Adrenal gland (tissue), 12 donors: ENCODE measurements around the gene FOXP2. TPM values are rescaled to one million over a fixed set of nuclear protein-coding genes. Genes with fewer than 3 reads are reported as not detected.

Source experiments
- DNase-seq, 7 donors: peaks; one replicate each; pipeline ENCODE4 v3.0.0-alpha.2; 2019 to 2020
- H3K27ac ChIP-seq, 5 donors: fragments of 200-600 bp; sonication (generic) in 4 of 5; 1 replicate in 3 of 5; 2 replicates in 2 of 5; pipeline versions ENCODE4 v1.5.1 to v1.8.0; 2016 to 2020; ENCODE audit warnings: mild to moderate bottlenecking in 1 of 5
- H3K27me3 ChIP-seq: fragments of 200-600 bp; 2 replicates; pipeline ENCODE4 v1.8.0; 2021
- H3K36me3 ChIP-seq, 2 donors: fragments of 200-600 bp; replicated peaks in 1 of 2; 1 replicate in 1 of 2; 2 replicates in 1 of 2; pipeline versions ENCODE4 v1.5.1 to v1.8.0; 2018 to 2022
- H3K4me1 ChIP-seq, 2 donors: fragments of 200-600 bp; replicated peaks in 1 of 2; 1 replicate in 1 of 2; 2 replicates in 1 of 2; pipeline versions ENCODE4 v1.5.1 to v1.8.0; 2018 to 2021
- H3K4me3 ChIP-seq, 4 donors: fragments of 200-600 bp; sonication (generic) in 3 of 4; one replicate each; pipeline ENCODE4 v1.5.1; 2016 to 2018
- H3K9me3 ChIP-seq, 3 donors: fragments of 200-600 bp; sonication (generic) in 1 of 3; replicated peaks in 1 of 3; 1 replicate in 2 of 3; 2 replicates in 1 of 3; pipeline versions ENCODE4 v1.5.1 to v1.8.0; 2016 to 2021
- POLR2A ChIP-seq, 2 donors: fragments of 450-650 bp; IDR thresholded peaks; one replicate each; pipeline ENCODE4 v1.6.1; 2017; ENCODE audit warnings: antibody characterized with exemption in 2 of 2, mild to moderate bottlenecking in 2 of 2, moderate library complexity in 1 of 2
- WGBS, 4 donors: extraction: QIAGEN DNeasy Blood & Tissue Kit in 2 of 4; methylation state at CpG; one replicate each; pipeline versions ENCODE4 v1.1.5 to v1.1.7; 2013 to 2017; 5-methylcytosine and 5-hydroxymethylcytosine counted together
- intact Hi-C, 2 donors: fragments of 100-400 bp; cut with DNase I; formaldehyde crosslinking; loops; one replicate each; pipeline versions ENCODE4 v1.14.1 to v1.15.0; 2022 to 2023
- polyA plus RNA-seq, 3 donors: library from polyadenylated mRNA; stranded (reverse); fragments of 200-250 nt in 2 of 3; fragments of 350-450 nt in 1 of 3; fragmentation: Illumina TruSeq in 1 of 3; extraction: RNeasy Lipid Tissue Mini Kit (QIAGEN cat#74804) in 1 of 3; gene quantifications; one replicate each; pipeline ENCODE4 v1.2.3, GENCODE V29; 2013 to 2014
- total RNA-seq, 9 donors: library from RNA; depleted of rRNA in 4 of 9; stranded (reverse); fragments of >200 nt in 4 of 9; fragments of 120-200 nt in 1 of 9; fragmentation: NEBNext Ultra II Directional in 1 of 9; extraction: Animal tissue kit (Norgen Biotek cat#: 25700) in 1 of 9; gene quantifications; one replicate each; pipeline versions ENCODE4 v1.1.0 to v1.2.4, GENCODE V29; 2013 to 2023
- TF ChIP-seq, protein P1 (sequence below), 6 experiments: fragments of 450-650 bp in 4 of 6; fragments of 200-600 bp in 2 of 6; sonication (generic) in 1 of 6; IDR thresholded peaks; 1 replicate in 5 of 6; 2 replicates in 1 of 6; pipeline versions ENCODE4 v1.5.1 to v1.8.0; 2016 to 2021; ENCODE audit warnings: antibody characterized with exemption in 6 of 6, mild to moderate bottlenecking in 2 of 6, moderate library complexity in 1 of 6
- donor health status: healthy with polysubstance abuse.
- donor health status: Bipolar disorder and iron deficiency.
- donor health status: DM: yes; HTN: yes; CAD: no.
- donor health status: DM: no; HTN: no; CAD: no.
- donor health status: DM: no; HTN: no; CAD: no.
- donor health status: DM: yes; HTN: yes; CAD: no.

The FOXP2 gene
- total and polyA plus RNA-seq, 12 donors, result 1.1 to 14.5 (median 2.7) TPM

DNA sequence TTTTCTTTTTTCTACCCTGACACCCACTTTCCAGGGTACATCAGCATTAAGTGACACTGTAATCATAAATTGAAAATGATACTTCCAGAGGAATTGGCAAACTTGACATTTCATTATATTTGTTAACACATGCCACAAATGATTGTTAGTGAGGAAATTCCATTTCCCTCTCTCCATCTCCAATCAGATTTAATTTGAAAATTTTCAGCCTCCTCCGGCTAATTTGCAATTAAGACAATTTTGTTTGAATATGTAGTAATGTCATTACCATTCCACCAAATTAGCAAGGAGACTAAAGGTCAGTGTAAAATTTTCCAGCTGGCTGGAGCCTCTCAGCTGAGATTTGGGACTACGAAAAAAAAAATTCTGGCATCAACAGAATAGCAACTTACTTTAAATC lies 242.7 kb downstream of the FOXP2 start:
- no peak for DNase-seq

DNA sequence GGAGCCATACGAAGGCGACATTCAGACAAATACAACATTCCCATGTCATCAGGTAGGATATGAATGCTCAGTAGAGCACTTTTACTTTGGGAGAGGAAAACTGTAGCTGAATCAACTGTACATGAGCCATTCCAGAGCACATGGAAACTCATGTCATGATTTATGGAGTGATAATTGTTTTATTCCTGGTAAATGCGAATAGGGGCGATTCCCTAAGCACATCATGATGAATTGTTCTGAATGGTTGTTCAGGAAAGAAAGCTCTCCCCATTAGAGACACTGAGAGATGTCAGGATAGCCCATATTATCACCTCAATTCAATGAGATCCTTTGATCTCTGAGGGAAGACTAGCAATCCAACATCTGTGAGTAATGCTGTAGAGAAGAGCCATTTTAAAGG lies 243.6 kb downstream of the FOXP2 start:
- Histone ChIP-seq H3K27me3 (no peaks in the 10 kb centered on the region), H3K4me1 (no peaks in the 10 kb centered on the region), H3K9me3 (no peaks in the 10 kb centered on the region), H3K4me3 (no peak overlapping the region), H3K27ac (no peak overlapping the region), H3K36me3 (no peaks in the 10 kb centered on the region)
- 93 to 99% (median 94%) methylated on average over 4 of the region's 4 CpGs for WGBS, 4 donors
- DNase-seq, result no peak
- TF ChIP-seq, protein P1, sequence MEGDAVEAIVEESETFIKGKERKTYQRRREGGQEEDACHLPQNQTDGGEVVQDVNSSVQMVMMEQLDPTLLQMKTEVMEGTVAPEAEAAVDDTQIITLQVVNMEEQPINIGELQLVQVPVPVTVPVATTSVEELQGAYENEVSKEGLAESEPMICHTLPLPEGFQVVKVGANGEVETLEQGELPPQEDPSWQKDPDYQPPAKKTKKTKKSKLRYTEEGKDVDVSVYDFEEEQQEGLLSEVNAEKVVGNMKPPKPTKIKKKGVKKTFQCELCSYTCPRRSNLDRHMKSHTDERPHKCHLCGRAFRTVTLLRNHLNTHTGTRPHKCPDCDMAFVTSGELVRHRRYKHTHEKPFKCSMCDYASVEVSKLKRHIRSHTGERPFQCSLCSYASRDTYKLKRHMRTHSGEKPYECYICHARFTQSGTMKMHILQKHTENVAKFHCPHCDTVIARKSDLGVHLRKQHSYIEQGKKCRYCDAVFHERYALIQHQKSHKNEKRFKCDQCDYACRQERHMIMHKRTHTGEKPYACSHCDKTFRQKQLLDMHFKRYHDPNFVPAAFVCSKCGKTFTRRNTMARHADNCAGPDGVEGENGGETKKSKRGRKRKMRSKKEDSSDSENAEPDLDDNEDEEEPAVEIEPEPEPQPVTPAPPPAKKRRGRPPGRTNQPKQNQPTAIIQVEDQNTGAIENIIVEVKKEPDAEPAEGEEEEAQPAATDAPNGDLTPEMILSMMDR (IDR thresholded peaks at IDR 0.05), result no peak
- no peak for TF ChIP-seq POLR2A (IDR thresholded peaks at IDR 0.05)
- intact Hi-C loops, result no loop called here

More for the DNA sequence above, 242.7 kb downstream of the FOXP2 start:
- Histone ChIP-seq H3K27ac (no peak overlapping the region), H3K27me3 (no peaks in the 10 kb centered on the region), H3K9me3 (no peaks in the 10 kb centered on the region), H3K4me1 (no peaks in the 10 kb centered on the region), H3K36me3 (no peaks in the 10 kb centered on the region), H3K4me3 (no peak overlapping the region)
- intact Hi-C loops, result no loop called here
- WGBS, 4 donors, result 84 to 93% (median 91%) methylated on average over 2 of the region's 2 CpGs
- no peak for TF ChIP-seq POLR2A (IDR thresholded peaks at IDR 0.05)
- TF ChIP-seq, protein P1 (IDR thresholded peaks at IDR 0.05), result no peak

- DNase-seq, result no peak
- 61 to 74% (median 68%) methylated on average over 7 of the region's 7 CpGs for WGBS, 4 donors
- Histone ChIP-seq H3K27me3 (no peaks in the 10 kb centered on the region), H3K36me3 (no peaks in the 10 kb centered on the region), H3K27ac (no peak overlapping the region), H3K4me1 (no peaks in the 10 kb centered on the region), H3K9me3 (no peaks in the 10 kb centered on the region), H3K4me3 (no peak overlapping the region)
- TF ChIP-seq, protein P1 (IDR thresholded peaks at IDR 0.05), result no peak
- no peak for TF ChIP-seq POLR2A (IDR thresholded peaks at IDR 0.05)
- intact Hi-C loops, result no loop called here
These were observed 245.0 kb downstream of the FOXP2 start for GRCh38 chr7:114659409-114660125.

DNA sequence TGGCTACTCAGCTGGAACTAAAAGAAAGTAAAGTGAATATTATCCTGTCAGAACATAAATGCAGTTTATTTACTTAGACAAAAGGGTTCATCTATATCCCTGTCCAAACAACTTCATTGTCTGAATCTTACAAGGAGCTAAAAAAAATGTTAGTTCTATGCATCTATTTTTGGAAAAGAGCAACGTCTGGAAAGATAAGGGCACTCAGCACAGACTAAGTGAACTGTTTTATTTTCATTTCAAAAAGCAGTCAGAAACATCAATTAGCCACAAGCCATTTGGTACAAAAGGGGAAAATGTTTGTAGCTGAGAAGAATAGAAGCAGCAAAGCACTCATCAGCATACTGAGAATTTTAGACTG lies 245.5 kb downstream of the FOXP2 start:
- no peak for DNase-seq
- TF ChIP-seq, protein P1 (IDR thresholded peaks at IDR 0.05), result no peak
- TF ChIP-seq POLR2A (IDR thresholded peaks at IDR 0.05), result no peak
- H3K27ac ChIP-seq, result no peak overlapping the region
- no peak overlapping the region for H3K4me3 ChIP-seq
- no peaks in the 10 kb centered on the region for H3K4me1 ChIP-seq
- intact Hi-C loops, result no loop called here
- no peaks in the 10 kb centered on the region for H3K9me3 ChIP-seq
- H3K36me3 ChIP-seq, result no peaks in the 10 kb centered on the region
- WGBS, 4 donors, result 0 to 5% (median 4%) methylated on average over 1 of the region's 1 CpG
- H3K27me3 ChIP-seq, result no peaks in the 10 kb centered on the region
